IPS-NIHi11 (cell line): ENCODE data around the gene NOC3L.
A peak's percentile ranks its signal among the peaks of the same experiment; 100 is the strongest.
"Not testable (repeated sequence)": the region's sequence is repeated elsewhere in the genome, so short reads cannot be mapped to it uniquely, and the experiment has no call there.

Experiments
- DNase-seq: peaks from one replicate; pipeline ENCODE4 v3.0.0; 2012; ENCODE audit warnings: mixed read lengths, low spot score

NOC3L gene, protein sequence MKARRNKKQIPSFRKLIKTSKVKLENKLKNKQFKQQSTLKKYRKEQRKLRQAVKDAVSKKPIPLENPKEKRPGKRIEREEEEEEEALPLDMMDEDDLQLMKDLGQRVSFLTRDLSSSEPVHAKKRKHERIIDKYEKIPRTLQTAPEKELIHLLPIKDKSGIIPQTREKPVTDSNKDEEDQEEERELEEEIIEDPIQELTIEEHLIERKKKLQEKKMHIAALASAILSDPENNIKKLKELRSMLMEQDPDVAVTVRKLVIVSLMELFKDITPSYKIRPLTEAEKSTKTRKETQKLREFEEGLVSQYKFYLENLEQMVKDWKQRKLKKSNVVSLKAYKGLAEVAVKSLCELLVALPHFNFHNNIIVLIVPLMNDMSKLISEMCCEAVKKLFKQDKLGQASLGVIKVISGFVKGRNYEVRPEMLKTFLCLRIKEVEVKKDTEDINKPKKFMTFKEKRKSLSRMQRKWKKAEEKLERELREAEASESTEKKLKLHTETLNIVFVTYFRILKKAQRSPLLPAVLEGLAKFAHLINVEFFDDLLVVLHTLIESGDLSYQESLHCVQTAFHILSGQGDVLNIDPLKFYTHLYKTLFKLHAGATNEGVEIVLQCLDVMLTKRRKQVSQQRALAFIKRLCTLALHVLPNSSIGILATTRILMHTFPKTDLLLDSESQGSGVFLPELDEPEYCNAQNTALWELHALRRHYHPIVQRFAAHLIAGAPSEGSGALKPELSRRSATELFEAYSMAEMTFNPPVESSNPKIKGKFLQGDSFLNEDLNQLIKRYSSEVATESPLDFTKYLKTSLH

DNA sequence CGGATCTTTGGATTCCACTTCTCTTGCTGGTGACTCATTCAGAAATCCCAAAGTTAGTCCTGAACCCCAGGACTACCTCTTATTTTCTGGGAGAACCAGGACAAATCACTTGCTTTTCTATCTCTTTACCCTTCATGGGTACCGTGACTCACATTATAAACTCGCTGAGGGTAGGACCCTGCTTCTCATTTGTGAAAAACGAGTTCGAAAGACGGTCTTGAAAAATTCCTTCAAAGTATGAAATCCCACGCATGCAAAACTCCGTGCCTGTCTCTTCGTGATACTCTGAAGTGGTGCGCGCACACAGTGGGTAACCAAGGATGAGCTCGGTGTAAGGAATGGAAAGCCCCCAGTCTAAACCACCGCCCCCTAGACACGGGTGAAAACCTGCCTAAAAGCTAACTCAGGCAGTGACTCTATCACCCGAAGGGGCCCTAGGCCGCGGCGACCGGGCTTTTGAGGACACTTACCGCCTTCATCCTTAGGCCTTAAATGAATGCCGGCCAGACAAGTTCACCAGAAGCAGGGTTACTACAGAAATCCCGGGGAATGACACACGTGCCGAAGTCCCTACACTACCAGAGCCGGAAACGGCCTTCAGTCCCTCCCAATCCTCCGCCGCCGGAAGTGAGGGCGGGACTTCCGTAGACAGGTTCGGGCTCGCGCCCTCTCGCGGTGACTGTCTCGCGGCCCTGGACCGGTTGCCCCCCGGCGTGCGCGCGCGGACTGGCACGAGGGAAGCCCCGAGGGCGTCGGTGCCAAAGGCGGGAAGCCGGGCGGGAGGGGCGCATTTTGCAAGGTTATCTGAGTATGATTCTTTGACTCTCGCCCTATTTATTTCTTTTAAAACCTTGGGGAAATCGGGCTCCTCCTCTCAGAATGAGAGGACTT is at the start of gene NOC3L:
NOC3L (minus strand) TSS at position 580 of the 891 bp plus-strand sequence; CDS start at position 479, 101 bp downstream.
- peak; percentile 97 for DNase-seq

DNA sequence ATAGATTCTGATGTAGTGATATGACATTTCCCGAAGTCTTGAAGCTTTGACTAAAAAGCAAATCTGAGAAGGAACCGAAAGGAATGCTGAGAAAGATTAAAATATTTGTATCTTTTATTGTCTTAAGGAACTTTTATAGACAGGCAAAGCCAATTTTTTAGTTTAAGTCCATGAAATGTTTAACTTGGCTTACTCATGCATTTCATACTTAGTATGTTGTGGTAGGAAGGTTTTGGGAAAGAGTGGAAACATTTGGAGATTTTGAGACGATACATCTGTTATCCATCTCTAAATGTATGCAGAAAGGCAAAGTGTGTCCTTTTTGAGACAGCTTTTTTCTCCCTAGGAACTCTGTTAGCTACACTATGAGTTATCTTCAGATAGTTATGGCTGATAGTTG is 49.7 kb upstream of the NOC3L start:
- no peak for DNase-seq

DNA sequence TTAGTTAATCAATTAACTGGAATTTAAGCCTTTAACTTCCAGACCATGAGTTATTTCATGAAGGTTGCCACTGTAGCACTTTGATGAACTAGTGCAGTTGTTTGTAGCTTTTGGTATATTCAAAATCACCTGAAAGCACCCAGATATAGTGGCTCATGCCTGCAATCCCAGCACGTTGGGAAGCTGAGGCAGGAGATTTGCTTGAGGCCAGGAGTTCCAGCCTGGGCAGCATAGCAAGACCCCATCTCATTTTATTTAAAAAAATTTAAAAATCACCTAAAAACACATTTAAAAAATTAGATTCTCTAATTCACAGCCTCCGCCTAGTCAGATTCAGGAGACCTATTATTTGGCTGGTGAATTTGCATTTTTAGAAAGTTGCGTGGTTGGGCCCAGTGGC is 48.6 kb upstream of the NOC3L start:
- no peak for DNase-seq

DNA sequence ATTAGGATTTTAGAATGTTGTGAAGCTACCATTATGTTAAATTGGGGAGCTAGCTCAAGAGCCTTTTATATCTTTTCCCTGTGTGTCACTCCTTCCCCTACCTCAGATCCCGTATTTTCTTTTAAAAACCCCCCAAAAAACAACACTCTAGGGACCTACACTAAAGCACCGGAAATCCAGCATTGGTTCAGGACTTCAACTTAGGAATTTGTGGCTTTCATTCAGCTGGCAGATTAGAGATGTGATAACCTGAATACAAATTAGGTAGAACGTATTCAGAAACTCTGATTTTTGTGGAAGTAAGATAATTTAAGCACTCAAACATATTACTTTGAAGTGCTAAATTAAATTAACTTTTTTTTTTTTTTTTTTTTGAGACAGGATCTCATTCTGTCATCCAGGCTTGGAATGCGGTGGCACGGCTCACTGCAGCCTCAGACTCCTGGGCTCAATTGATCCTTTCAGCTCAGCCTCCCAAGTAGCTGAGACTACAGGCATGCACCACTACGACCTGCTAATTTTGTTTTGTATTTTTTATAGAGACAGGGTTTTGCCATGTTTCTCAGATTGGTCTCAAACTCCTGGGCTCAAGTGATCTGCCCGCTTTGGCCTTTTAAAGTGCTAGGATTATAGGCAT is 46.4 kb upstream of the NOC3L start:
- DNase-seq, result no peak

DNA sequence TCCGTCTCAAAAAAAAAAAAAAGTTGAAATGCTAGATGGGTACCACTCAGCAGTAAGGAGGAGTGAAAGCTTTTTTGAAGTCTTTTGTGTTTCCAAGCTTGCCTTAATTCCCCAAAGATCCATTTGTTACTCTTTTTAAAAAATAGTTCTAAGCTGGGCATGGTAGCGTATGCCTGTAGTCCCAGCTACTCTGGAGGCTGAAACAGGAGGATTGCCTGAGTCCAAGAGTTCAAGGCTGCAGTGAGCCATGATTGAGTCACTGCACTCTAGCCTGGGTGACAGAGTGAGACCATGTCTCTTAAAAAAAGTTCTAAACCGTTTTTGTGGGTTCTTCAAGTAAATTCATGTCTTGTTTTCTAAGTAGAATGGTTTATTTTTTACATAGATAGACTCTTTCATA is 44.9 kb upstream of the NOC3L start:
- no peak for DNase-seq

DNA sequence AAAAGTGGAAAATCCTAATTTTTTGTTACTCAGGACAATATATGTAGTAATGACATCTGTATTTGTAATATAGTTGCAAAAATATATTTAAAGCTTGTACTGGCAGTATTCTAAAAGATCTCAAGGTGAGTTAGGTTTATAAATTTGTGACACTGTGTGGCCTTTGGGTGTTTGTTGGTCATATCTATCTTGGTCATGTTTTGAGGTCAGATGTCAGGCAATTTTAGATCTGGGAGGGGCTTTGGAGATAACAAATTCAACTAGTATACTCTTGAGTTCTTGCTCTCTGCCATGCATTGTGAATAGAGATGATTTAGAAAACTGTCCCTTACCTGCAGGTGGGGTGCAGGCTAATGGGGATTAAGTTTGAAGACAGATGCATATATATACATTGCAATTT is 42.7 kb upstream of the NOC3L start:
- no peak for DNase-seq

DNA sequence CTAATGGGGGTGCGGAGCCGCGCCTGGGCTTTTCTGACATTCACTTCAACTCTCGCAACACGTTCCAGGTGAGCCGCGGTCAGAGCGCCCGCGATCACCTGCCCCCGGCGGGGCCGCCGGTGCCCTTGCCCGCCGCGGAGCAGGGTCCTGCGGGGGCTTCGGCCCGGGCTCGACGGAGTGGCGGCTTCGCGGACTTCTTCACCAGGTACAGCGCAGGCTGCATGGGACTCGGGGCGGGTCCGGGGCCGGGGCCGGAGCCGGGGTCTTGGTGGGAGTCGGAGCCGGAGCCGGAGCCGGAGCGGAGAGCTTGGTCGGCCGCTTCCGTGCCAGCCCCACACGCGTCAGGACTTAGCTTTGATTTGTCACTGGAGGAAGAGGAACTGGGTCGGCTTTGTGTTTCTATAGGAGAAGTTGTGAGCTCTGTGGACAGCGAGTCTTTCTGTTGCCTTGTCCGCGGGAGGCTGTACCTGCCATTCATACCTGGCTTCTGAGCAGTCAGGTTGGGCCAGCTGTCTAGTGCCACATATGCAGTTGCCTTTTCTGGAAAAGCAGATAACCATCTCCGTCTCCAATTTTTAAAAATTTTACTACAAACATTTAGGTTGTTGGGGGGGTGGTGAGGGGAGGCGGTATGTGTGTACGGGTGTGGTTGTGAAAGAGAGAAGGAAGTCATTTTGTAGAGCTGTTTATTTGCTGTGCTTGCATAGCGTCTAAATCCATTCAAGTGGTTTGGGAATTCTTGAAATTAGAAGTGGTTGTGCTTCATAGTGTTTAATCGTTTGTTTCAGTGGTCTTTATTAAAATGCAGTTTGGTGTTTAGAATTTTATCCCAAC is 40.9 kb upstream of the NOC3L start:
- DNase-seq, result peak; percentile 56

DNA sequence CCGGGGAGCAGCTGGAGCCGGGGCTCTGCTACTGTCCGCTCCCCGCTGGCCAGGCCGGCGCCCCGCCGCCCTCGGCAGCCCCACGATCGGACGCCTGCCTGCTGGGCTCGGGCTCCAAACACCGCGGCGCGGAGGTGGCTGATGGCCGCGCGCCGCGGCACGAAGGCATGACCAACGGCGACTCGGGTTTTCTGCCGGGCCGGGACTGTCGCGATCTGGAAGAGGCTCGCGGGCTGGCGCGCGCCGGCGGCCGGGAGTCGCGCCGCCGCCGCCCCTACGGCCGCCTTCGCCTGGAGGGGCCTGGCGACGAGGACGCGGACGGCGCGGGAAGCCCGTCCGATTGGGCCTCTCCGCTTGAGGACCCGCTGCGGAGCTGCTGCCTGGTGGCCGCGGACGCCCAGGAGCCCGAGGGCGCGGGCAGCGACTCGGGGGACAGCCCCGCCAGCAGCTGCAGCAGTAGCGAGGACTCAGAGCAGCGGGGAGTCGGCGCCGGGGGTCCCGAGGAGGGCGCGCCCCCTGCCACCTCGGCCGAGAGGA is 40.2 kb upstream of the NOC3L start:
- peak; percentile 74 for DNase-seq

DNA sequence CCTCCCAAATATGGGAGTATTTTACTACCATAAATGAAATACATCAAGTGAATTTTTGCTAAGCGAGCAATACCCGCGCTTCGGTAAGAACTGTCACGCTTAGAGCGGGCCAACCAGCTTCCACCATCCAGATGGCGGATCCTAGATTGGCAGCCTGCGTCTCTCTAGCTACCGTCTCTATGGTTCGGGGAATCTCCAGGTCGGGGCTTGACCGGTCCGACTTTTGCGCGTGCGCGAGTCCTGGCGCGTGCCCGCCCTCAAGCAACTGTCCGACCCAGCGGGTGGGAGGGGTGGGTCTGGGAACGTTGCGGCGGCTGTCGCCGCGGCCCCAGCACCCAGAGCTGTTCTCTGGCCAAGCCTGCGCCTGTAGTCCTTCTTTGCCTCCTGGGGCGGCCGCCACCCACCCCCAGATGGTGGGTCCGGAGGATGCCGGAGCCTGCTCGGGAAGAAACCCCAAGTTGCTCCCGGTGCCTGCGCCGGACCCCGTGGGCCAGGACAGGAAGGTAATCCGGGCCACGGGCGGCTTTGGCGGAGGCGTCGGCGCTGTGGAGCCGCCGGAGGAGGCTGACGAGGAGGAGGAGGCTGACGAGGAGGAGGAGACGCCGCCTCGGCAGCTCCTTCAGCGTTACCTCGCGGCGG is 39.6 kb upstream of the NOC3L start, which contains the start of gene TBC1D12:
TBC1D12 (plus strand) TSS at position 338 of the 639 bp plus-strand sequence; CDS start at position 411, 73 bp downstream.
- peak; percentile 94 for DNase-seq

DNA sequence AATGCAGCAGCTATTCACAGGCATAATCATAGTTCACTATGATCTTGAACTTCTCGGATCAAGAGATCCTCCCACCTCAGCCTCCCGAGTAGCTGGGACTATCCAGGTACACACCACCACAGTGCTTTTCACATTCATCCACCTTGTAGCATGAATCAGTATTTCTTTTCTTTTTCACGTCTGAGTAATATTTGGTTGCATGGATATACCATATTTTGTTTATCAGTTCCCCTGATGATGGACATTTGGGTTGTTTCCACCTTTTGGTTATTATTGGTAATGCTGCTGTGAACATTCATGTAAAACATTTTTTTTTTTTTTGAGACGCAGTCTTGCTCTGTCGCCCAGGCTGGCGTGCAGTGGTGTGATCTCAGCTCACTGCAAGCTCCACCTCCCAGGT is 36.0 kb upstream of the NOC3L start:
- DNase-seq, result no peak

DNA sequence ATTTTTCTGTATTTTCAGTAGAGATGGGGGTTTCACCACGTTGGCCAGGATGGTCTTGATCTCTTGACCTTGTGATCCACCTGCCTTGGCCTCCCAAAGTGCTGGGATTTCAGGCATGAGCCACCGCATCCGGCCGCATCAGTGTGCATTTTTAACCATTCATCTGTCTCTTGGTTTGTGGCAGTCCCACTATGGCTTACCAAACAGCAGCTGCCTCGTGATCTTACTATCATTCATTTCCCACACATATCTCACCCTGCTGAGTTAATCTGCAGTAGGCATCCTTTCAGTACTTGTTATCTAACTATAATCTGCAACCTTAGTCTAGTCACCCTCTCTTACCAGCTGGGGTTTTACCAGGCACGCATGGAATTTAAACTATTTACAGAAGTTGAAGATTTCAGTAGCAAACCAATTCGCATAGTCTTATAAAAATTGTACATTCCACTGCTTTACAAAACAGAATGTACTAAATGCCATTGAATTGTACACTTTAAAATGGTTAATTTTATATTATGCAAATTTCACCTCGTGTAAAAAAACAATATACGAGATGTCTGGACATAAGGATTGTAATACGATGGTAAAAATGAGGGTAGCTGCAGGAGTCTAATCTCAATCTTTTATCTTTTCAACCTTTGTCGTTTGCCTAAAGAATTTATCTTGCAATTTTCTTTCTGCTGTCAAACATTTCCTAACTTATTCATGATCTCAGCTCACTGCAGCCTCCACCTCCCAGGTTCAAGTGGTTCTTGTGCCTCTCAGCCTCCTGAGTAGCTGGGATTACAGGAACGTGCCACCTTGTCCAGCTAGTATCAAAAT is 35.0 kb upstream of the NOC3L start:
- DNase-seq, result no peak

DNA sequence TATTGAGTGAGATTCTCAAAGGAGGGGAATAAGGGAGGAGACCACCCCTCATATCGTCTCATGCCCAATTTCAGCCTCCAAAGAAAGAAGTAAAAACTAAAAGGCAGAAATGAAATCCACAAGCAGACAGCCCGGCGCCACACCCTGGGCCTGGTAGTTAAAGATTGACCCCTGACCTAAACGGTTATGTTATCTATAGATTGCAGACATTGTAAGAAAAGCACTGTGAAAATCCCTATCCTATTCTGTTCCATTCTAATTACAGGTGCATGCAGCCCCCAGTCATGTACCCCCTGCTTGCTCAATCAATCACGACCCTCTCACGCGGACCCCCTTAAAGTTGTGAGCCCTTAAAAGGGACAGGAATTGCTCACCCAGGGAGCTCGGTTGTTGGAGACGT is 29.4 kb upstream of the NOC3L start:
- not testable (repeated sequence) for DNase-seq

DNA sequence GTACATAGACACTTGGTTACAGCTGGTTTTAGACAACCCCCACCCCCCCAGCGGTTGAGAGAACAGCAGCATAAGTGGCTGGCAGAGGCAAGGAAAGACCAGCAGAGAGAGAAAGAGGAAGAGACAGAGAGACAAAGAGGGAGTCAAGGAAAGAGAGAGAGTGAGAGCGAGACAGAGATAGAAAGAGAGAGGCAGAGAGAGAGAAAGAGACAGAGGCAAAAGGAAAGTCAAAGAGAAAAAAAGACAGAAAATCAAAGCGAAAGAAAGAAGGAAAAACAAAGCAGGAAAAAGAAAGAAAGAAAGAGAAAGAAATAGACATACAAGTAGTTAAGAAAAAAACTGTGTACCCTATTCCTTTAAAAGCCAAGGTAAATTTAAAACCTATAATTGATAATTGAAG is 23.0 kb upstream of the NOC3L start:
- DNase-seq, result not testable (repeated sequence)

DNA sequence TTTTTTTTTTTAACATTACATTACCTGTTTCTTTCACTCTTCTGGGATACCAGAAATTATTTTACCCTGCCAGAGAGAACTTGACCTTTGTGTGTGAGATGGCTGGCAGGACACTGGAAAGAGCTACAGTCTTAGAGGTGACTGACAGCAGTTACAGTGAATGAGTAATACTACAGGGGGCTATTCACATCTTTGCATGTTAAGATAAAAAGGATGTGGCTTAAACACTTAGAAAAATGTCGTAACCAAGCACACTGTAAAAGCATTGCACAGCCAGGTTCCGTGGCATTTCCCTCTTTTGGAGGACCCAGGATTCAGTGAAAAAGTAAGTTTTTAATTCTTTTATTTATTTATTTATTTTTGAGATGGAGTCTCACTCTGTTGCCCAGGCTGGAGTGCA is 20.8 kb upstream of the NOC3L start:
- no peak for DNase-seq

DNA sequence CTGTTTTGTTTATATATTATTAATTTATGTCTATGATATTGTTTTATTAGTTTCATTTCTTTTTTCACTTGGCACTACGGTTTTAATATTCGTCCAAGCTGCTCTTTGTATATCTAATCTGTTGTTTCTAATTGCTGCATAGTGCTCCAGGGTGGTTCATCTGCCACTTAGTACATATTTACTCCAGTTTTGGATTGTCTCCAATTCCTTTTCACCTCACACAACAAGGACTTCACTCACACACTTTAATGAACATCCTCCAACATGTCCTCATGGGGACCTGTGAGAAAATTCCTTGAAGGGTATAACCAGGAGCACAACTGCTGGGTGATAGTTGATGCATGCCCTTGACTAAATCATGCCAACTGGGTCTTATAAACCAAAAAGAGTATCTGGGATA is 14.1 kb upstream of the NOC3L start:
- no peak for DNase-seq

DNA sequence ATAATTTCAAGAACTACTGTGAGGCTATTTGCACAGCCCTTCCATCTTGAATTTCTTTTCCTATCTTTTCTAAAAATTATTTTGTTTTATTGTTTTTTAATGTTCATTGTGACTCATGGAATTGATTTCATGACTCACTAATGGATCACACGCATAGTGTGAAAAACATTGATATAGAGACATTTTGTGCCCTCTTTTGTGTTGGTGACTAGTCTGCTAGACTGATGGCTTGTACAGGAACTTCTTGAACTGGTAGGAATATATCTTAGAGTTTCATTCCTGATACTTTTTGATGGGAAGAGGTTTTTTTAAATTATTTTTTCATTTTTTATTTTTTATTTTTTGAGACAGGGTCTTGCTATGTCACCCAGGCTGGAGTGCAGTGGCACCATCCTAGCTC is 12.6 kb upstream of the NOC3L start:
- DNase-seq, result no peak

DNA sequence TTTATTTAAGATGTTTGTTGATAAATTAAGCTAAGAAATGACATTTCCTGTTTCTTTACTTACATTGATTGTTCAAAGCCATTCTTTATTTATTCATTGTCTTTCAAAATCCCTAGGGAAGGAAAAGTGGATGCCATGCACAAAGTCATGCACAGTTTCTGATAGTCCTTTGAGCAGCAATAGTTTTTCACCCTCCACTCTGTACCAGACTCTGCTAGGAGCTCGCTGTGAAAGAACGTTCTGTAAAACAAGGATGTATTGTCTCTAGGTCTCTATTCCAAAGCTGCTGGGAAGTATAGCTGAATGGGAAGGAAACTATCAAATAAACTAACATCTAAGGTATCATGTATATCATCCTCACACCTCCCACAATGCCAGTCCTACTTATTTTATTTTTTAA is 7.8 kb upstream of the NOC3L start:
- DNase-seq, result no peak

DNA sequence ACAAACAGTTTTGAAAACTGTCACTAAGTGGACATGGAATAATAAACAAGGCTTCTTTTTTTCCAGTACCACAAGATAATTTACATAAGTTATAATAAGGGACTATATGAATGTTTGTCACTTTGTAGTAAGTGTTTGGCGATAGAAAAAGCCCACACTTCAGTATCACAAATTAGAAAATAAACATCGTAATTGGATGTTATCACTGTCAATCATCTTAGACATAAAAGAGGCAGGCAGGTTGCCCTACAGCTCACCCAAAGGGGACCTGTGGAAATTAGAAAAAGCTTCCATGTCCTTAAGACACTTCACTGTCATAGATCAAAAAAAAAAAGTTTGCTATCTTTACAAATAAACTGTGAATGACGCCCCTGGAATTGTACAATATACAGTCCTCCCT is 3.6 kb upstream of the NOC3L start:
- no peak for DNase-seq

DNA sequence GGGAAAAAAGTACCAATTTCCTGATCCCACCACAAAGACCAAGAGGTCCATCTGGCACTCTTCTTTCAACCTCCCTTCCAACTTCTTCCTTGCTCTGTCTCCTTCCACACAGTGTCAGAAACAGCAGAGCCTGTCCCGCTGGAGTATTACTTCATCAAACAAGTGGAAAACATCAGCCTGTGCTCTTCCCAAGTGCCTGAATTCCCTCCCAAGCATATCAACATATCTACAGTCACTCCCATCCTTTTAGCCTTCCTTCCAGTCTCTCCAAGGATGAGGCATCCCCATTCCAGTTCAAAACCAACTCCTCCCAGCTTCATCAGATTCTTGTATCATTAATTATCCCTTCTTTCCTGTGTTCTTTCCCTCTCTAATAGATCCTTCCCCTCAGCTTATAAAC is 1.7 kb upstream of the NOC3L start:
- DNase-seq, result no peak
